ENCODE results near the gene RNU6-8. TPM values are rescaled to one million over a fixed set of nuclear protein-coding genes. Genes with fewer than 3 reads are reported as not detected.

RNU6-8 gene
- total RNA-seq, 1 experiment from 2014 or later = not detected

- intact Hi-C loops (cut with micrococcal nuclease; ENCODE audit: unreplicated experiment) = no loop called here
- H3K27me3 ChIP-seq (ENCODE audit: insufficient read depth, low read depth) = no peaks in the 10 kb centered on the region
- no peaks in the 10 kb centered on the region for H3K79me2 ChIP-seq (ENCODE audit: low read depth)
- no TSS peak for BruUV-seq (replicated peaks)
- no peak overlapping the region for H3K4me3 ChIP-seq
- H4K20me1 ChIP-seq (ENCODE audit: insufficient read depth) = no peaks in the 10 kb centered on the region
- TF ChIP-seq, protein P1, sequence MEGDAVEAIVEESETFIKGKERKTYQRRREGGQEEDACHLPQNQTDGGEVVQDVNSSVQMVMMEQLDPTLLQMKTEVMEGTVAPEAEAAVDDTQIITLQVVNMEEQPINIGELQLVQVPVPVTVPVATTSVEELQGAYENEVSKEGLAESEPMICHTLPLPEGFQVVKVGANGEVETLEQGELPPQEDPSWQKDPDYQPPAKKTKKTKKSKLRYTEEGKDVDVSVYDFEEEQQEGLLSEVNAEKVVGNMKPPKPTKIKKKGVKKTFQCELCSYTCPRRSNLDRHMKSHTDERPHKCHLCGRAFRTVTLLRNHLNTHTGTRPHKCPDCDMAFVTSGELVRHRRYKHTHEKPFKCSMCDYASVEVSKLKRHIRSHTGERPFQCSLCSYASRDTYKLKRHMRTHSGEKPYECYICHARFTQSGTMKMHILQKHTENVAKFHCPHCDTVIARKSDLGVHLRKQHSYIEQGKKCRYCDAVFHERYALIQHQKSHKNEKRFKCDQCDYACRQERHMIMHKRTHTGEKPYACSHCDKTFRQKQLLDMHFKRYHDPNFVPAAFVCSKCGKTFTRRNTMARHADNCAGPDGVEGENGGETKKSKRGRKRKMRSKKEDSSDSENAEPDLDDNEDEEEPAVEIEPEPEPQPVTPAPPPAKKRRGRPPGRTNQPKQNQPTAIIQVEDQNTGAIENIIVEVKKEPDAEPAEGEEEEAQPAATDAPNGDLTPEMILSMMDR (conservative IDR thresholded peaks at IDR 0.05) = no peak
- TF ChIP-seq EZH2 (IDR thresholded peaks at IDR 0.05; ENCODE audit: low read depth) = no peak
- no peak for DNase-seq
- H3K9me3 ChIP-seq (ENCODE audit: insufficient read depth, low read depth) = no peaks in the 10 kb centered on the region
- H3K9me2 ChIP-seq (ENCODE audit: insufficient read depth) = no peaks in the 10 kb centered on the region
- no peaks in the 10 kb centered on the region for H3K36me3 ChIP-seq (ENCODE audit: low read depth)
- H2AFZ ChIP-seq = no peak overlapping the region
- H3K4me2 ChIP-seq = no peak overlapping the region
- CTCF ChIA-PET = no interaction called here
- no peak overlapping the region for H3K27ac ChIP-seq
- peaks cover 16% of the 10 kb centered on the region; the same call in 1 of the 2 replicates for H3F3A ChIP-seq (ENCODE audit: insufficient read depth, low read depth)
- H3K4me1 ChIP-seq (replicated peaks; ENCODE audit: insufficient read depth) = peaks cover 49% of the 10 kb centered on the region
- POLR2A ChIA-PET (ENCODE audit: unreplicated experiment) = no interaction called here
These were observed 29.4 kb upstream of the RNU6-8 start for GRCh38 chr14:32232481-32232880.

- TF ChIP-seq EZH2 (IDR thresholded peaks at IDR 0.05; ENCODE audit: low read depth) = no peak
- TF ChIP-seq, protein P1 (conservative IDR thresholded peaks at IDR 0.05) = no peak
- Histone ChIP-seq H3K9me3 (ENCODE audit: insufficient read depth, low read depth) (no peaks in the 10 kb centered on the region), H3K79me2 (ENCODE audit: low read depth) (no peaks in the 10 kb centered on the region), H3K4me3 (no peak overlapping the region), H4K20me1 (ENCODE audit: insufficient read depth) (no peaks in the 10 kb centered on the region), H3K9me2 (ENCODE audit: insufficient read depth) (no peaks in the 10 kb centered on the region), H3K4me1 (replicated peaks; ENCODE audit: insufficient read depth) (peaks cover 56% of the 10 kb centered on the region), H3F3A (ENCODE audit: insufficient read depth, low read depth) (peaks cover 19% of the 10 kb centered on the region; the same call in 1 of the 2 replicates), H3K27ac (peak overlapping the region; percentile 54), H3K36me3 (ENCODE audit: low read depth) (no peaks in the 10 kb centered on the region), H2AFZ (no peak overlapping the region), H3K4me2 (peak overlapping the region; percentile 55), H3K27me3 (ENCODE audit: insufficient read depth, low read depth) (no peaks in the 10 kb centered on the region)
- CTCF ChIA-PET = interaction anchor here (0.6 to 0.7 kb wide), 2 partner anchors 200 to 334 kb away, joined by 3 to 12 read pairs; no protein-coding TSS in a partner anchor
- peak in 1 of 2 experiments; percentile 70 for DNase-seq
- no TSS peak for BruUV-seq (replicated peaks)
- POLR2A ChIA-PET (ENCODE audit: unreplicated experiment) = interaction anchor here (0.7 kb wide), 1 partner anchor 215 kb away, joined by 4 read pairs; no protein-coding TSS in a partner anchor
- intact Hi-C loops (cut with micrococcal nuclease; ENCODE audit: unreplicated experiment) = no loop called here
These were observed 27.7 kb upstream of the RNU6-8 start for GRCh38 chr14:32230695-32231280.

DNA sequence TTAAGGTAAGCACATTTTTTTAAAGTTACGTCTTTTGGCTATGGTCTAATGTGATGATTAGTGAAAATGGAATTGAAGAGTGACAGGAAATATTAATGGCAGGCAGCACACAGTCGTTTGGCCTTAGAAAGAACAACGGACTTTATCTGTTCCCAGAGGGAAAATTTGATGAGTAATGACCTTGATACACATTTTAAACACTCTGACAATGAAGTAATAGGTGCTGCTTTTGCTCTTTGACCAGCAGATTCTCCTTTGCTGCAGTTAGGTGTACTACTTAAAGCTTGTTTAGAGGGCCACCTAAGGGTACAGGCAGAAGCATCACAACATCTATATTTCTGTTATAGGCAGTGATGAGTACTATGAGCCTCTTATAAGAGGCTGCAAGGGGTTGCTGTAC, 27.1 kb upstream of the RNU6-8 start:
- Histone ChIP-seq H3K27me3 (ENCODE audit: insufficient read depth, low read depth) (no peaks in the 10 kb centered on the region), H3K9me3 (ENCODE audit: insufficient read depth, low read depth) (no peaks in the 10 kb centered on the region), H4K20me1 (ENCODE audit: insufficient read depth) (no peaks in the 10 kb centered on the region), H3K36me3 (ENCODE audit: low read depth) (no peaks in the 10 kb centered on the region), H3K4me3 (no peak overlapping the region), H3K4me1 (replicated peaks; ENCODE audit: insufficient read depth) (peaks cover 62% of the 10 kb centered on the region), H3F3A (ENCODE audit: insufficient read depth, low read depth) (peaks cover 22% of the 10 kb centered on the region; the same call in 1 of the 2 replicates), H3K79me2 (ENCODE audit: low read depth) (no peaks in the 10 kb centered on the region), H2AFZ (no peak overlapping the region), H3K4me2 (peak overlapping the region; percentile 55), H3K9me2 (ENCODE audit: insufficient read depth) (no peaks in the 10 kb centered on the region), H3K27ac (peak overlapping the region; percentile 54)
- no TSS peak for BruUV-seq (replicated peaks)
- no peak for TF ChIP-seq EZH2 (IDR thresholded peaks at IDR 0.05; ENCODE audit: low read depth)
- TF ChIP-seq, protein P1 (conservative IDR thresholded peaks at IDR 0.05) = no peak
- ChIA-PET POLR2A (ENCODE audit: unreplicated experiment) (interaction anchor here (0.7 kb wide), 1 partner anchor 214 kb away, joined by 4 read pairs; no protein-coding TSS in a partner anchor), CTCF (interaction anchor here (0.7 kb wide), 1 partner anchor 199 kb away, joined by 12 read pairs; no protein-coding TSS in a partner anchor)
- intact Hi-C loops (cut with micrococcal nuclease; ENCODE audit: unreplicated experiment) = no loop called here
- DNase-seq = peak in 1 of 2 experiments; percentile 87
